Activated naive CD8-positive, alpha-beta T cell treated with anti-CD3 and anti-CD28 coated beads, Interleukin-2, amount 50 U/mL, for 24 hours (primary cell): ENCODE results near the gene OR2T5.
"Not testable (repeated sequence)": the region's sequence is repeated elsewhere in the genome, so short reads cannot be mapped to it uniquely, and the experiment has no call there.

Experiments
- ATAC-seq: fragments of 150-1000 bp; cut with Tn5 transposase; one replicate; pipeline ENCODE4 v1.10.0; 2021
- DNase-seq: peaks from one replicate; pipeline ENCODE4 v3.0.0; 2021
- H3K27ac Mint-ChIP-seq: one replicate; pipeline ENCODE4 v1.8.0; 2021; ENCODE audit warnings: mild to moderate bottlenecking, mixed read lengths
- H3K27me3 Mint-ChIP-seq: one replicate; pipeline ENCODE4 v1.8.0; 2021; ENCODE audit warnings: mixed read lengths
- H3K36me3 Mint-ChIP-seq: one replicate; pipeline ENCODE4 v1.8.0; 2021; ENCODE audit warnings: low read depth, mixed read lengths
- H3K4me1 Mint-ChIP-seq: one replicate; pipeline ENCODE4 v1.8.0; 2021; ENCODE audit warnings: mixed read lengths
- H3K4me3 Mint-ChIP-seq: one replicate; pipeline ENCODE4 v1.8.0; 2021; ENCODE audit warnings: mild to moderate bottlenecking, moderate library complexity, mixed read lengths
- H3K9me3 Mint-ChIP-seq: one replicate; pipeline ENCODE4 v1.8.0; 2021; ENCODE audit warnings: mixed read lengths

Gene OR2T5, protein sequence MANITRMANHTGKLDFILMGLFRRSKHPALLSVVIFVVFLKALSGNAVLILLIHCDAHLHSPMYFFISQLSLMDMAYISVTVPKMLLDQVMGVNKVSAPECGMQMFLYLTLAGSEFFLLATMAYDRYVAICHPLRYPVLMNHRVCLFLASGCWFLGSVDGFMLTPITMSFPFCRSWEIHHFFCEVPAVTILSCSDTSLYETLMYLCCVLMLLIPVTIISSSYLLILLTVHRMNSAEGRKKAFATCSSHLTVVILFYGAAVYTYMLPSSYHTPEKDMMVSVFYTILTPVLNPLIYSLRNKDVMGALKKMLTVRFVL

DNA sequence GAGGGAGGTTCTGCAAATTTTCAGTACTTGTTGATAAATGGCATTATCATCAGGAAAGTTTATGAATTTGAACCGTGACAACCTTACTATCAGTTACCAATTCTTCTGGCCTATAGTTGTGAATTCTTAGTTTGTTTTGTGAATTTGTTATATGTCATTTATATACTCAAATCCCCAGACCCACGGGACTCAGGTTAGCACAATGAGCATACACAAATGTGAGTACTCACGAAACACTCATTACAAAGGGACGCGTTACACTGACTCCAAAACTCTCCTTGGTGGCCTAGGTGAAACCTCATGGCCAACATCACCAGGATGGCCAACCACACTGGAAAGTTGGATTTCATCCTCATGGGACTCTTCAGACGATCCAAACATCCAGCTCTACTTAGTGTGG is at the start of gene OR2T5:
OR2T5 (plus strand) TSS at position 301 of the 400 bp plus-strand sequence; CDS start at position 301, 0 bp downstream.
- not testable (repeated sequence) for H3K9me3 Mint-ChIP-seq, H3K4me1 Mint-ChIP-seq, H3K27me3 Mint-ChIP-seq, ATAC-seq, H3K36me3 Mint-ChIP-seq, DNase-seq, H3K27ac Mint-ChIP-seq, H3K4me3 Mint-ChIP-seq

DNA sequence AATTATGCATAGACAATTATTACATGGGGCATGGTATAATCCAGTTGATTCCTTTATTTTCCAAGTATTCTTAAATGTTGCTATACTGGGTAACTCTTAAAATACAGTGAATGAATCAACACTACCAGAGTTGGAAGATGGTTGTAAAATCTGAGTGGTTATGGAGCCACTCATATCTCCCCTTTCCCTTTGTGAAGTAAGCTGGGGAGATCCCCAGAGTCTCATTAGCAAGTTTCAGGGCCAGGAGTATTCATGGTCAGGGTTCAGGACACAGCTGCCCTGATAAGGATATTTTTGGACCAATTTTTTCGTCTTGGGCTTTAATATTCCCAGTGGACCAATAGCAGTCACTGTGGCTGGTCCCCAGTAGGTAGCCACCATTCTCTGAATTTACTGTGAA is 49.7 kb upstream of the OR2T5 start:
- H3K4me1 Mint-ChIP-seq, H3K36me3 Mint-ChIP-seq, H3K27ac Mint-ChIP-seq, H3K4me3 Mint-ChIP-seq, H3K9me3 Mint-ChIP-seq, H3K27me3 Mint-ChIP-seq, ATAC-seq, DNase-seq: not testable (repeated sequence)

DNA sequence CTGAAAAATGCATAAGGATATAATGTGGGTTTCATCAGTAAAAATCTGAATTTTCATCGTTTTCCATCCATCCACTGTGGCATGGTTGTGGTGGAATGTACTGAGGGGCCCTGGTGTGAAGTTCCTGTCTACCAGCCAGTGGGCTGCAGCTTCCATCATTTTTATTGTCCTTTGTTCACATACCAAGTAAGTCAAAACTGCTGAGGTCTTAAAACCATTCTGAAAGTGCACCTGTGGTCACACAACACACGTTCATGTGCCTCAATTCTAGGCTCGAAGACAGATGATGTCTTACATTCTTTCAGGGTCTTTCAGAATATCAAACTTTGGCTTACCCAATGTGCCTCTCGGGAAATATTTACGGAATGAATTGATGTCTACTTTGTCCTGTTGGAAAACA is 49.1 kb upstream of the OR2T5 start:
- H3K4me3 Mint-ChIP-seq, H3K4me1 Mint-ChIP-seq, H3K36me3 Mint-ChIP-seq, ATAC-seq, H3K9me3 Mint-ChIP-seq, H3K27me3 Mint-ChIP-seq, H3K27ac Mint-ChIP-seq, DNase-seq: not testable (repeated sequence)

DNA sequence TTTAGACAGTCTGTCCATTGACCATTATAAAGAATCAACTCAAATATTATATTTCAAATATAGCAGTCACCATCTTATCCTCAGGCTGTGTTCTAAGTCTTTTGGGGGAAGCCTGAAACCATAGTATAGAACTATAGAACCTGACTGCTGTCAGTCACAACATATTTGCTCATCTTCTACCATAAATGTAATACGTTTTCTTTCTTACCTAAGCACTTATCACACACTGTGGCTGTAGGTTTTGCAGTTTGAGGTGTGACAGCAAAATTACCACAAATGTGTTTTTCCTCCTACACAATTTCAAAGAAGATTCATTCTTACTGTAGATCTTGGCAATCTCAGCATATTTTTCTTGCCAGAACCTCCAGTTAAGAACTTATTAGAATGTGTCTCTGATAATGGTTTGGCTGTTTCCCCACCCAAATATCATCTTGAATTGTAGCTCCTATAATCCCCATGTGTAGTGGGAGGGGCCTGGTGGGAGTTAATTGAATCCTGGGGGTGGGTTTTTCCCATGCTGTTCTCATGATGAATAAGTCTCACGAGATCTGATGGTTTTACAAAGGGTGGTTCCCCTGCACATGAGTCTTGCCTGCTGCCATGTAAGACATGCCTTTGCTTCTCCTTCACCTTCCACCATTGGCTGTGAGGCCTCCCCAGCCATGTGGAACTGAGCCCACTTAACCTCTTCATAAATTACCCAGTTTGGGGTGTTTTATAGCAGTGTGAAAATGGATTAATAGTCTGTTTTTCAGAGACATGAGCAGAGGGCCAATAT is 45.7 kb upstream of the OR2T5 start:
- H3K27ac Mint-ChIP-seq, DNase-seq, H3K27me3 Mint-ChIP-seq, H3K4me1 Mint-ChIP-seq, H3K36me3 Mint-ChIP-seq, ATAC-seq, H3K4me3 Mint-ChIP-seq: not testable (repeated sequence)
- peaks cover 11% of the 10 kb centered on the region for H3K9me3 Mint-ChIP-seq

DNA sequence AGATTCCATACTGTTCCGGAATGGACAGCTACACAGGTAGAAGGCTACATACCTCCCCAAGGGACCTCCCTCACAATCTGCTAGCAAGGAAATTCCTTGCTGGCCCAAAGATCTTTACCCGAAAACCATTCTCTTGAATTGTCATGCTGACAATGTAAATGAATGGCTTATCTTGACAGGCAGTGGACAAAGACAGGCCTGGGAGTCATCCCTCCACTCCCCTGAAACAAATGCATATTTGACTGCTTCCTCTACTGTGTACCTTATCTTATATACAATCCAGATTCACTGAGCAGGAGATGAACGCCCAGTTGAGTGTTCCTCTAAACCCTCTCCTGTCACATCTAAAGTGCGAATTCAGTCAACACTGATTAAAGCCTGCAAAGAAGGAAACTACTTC is 43.8 kb upstream of the OR2T5 start:
- not testable (repeated sequence) for H3K36me3 Mint-ChIP-seq, H3K27me3 Mint-ChIP-seq, H3K4me1 Mint-ChIP-seq, DNase-seq, H3K27ac Mint-ChIP-seq, ATAC-seq, H3K4me3 Mint-ChIP-seq
- H3K9me3 Mint-ChIP-seq, result peaks cover 11% of the 10 kb centered on the region

DNA sequence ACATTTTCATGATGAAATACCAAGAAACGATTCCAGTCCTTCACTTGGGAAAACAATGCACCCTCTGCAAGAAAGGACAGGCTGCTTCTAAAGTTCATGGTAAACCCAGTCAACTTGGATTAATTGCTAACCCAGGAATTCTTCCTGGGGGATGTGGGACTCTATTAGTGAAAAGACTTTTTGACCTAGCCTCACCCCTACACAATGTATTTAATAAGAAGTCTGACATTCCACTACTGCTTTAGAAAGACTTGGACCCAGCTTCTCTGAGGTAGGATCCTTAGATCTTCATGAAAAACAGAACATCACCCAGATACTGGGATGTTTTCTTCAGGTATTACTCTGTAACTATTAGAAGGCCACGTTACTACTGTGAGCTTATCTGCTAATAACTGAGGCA is 43.0 kb upstream of the OR2T5 start, which contains the start of gene OR2T2:
OR2T2 (plus strand) TSS at position 239 of the 400 bp plus-strand sequence. CDS start 7,161 bp downstream, outside the sequence.
- H3K27ac Mint-ChIP-seq, H3K4me1 Mint-ChIP-seq, H3K27me3 Mint-ChIP-seq, H3K36me3 Mint-ChIP-seq, DNase-seq, H3K4me3 Mint-ChIP-seq, ATAC-seq: not testable (repeated sequence)
- H3K9me3 Mint-ChIP-seq, result peaks cover 11% of the 10 kb centered on the region

DNA sequence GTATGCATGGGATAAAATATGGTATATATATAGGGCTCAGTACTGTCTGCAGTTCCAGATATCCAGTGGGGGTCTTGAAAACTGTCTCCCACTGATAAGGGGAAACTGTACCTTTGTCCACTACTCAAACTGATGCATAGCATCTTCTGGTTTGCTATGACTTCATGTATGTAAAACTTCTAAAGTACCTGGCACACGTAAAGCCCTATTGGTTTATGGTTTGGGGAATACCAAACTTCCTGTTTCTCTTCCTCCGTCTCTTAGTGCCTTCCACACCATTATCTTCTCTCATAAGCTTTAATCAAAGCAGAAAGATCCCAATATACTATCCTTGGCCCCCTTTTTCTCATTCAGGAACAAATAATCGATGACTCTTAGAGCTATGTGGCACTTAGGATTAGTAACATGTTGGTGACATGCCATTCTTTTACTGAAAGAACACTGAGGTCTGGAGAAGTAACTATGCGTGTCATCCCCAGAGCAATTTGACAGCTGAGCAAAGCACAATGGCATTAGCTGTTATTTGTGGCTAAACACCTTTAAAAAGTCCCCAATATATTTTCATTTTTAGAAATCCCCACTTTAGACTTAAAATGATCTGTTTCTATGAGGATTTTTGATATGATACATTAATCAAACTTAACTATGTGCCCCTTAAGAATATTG is 39.8 kb upstream of the OR2T5 start:
- H3K4me3 Mint-ChIP-seq, DNase-seq, H3K4me1 Mint-ChIP-seq, H3K9me3 Mint-ChIP-seq, H3K27ac Mint-ChIP-seq, ATAC-seq, H3K36me3 Mint-ChIP-seq, H3K27me3 Mint-ChIP-seq: not testable (repeated sequence)

DNA sequence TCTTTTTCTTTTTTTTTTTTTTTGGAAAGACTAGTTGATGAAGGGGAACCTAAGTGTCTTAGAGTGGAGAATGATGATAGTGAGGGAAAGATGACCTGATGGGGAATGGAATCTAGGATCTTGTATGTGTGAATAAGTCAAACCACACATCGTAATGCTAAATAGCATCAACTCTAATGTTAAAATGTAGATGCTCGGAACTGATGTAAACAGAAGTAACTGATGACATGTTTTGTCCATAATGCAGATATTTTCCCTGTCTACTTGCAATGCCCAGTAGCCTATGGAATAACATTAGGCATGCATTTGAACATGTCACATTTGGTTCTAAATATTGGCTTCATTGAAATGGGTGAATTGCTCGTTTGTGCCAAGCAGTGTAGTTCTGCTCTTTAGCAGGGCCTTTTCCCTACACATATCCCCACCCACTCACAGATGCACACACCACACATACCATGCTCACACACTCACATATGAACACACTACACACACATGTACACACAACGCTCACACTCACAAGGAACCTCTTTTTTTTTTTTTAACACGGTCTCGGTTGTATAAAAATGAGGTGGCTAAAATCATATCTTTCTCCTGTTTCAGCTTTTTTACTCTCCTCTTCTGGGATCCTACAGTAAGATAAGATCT is 38.4 kb upstream of the OR2T5 start:
- not testable (repeated sequence) for ATAC-seq, H3K4me3 Mint-ChIP-seq, DNase-seq, H3K27me3 Mint-ChIP-seq, H3K4me1 Mint-ChIP-seq, H3K36me3 Mint-ChIP-seq, H3K9me3 Mint-ChIP-seq, H3K27ac Mint-ChIP-seq

DNA sequence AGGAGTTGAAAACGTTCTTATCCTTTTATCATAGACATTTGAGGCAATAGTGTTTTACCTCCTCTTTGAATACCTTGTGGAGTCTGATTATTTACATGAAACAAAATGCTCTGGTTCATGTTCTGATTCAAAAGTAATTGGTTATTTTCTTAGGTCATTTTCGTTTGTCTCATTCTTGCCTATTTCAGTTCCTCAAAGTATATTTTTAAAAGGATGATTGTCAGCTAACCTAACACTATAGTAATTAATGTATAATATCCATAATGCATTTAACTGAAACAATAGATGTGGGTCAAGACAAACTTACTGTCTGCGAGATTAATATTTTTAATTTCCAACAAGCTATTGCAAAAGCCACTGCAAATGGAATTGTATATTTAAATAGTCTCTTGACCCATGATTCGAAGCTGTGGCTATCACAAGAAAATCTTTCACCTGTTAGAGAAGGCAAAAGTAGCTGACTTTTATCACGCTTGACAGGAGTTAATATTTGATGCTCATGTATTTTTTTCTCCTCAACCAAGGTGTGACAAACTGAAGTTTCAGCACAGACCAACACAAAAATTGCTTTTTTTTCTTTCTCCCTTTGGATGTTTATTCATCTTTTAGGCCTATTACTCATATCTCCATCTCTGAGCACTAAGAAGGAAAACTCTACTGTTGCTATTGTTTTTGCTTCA is 37.8 kb upstream of the OR2T5 start:
- not testable (repeated sequence) for H3K27ac Mint-ChIP-seq, H3K27me3 Mint-ChIP-seq, H3K9me3 Mint-ChIP-seq, H3K4me3 Mint-ChIP-seq, H3K4me1 Mint-ChIP-seq, ATAC-seq, DNase-seq, H3K36me3 Mint-ChIP-seq

DNA sequence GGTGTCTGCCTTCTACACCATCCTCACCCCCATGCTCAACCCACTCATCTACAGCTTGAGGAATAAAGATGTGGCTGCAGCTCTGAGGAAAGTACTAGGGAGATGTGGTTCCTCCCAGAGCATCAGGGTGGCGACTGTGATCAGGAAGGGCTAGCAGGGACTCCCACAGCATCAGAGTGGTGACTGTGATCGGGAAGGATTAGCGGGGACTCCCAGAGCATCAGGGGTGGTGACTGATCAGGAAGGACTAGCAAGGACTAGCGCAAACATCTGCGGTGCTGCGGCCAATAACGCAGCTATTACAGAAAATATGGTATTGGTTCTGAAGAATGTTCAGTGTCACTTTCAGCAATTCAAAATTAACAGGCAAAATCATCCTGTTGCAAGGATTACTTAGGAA is 34.8 kb upstream of the OR2T5 start:
- H3K4me1 Mint-ChIP-seq, H3K27me3 Mint-ChIP-seq, H3K4me3 Mint-ChIP-seq, H3K27ac Mint-ChIP-seq, ATAC-seq, H3K36me3 Mint-ChIP-seq, H3K9me3 Mint-ChIP-seq, DNase-seq: not testable (repeated sequence)

DNA sequence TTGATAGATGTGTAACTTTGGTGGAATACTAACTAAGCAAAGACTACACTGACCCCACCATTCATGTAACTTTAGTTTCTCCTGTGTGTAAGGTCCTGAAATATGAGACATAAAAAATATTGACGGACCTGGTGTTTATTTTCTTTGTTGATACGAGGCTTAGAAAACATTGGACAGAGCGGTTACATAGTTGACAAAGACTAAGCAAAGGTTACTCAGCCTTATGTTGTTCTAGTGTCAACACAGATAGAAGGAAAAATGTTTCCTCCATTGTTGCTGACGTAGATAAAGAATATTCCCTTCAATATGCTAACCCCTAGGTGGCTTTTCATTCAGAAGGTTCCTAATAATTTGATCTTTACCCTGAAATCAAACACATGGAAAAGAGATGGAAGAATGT is 33.3 kb upstream of the OR2T5 start:
- H3K27me3 Mint-ChIP-seq, H3K4me1 Mint-ChIP-seq, DNase-seq, H3K36me3 Mint-ChIP-seq, H3K4me3 Mint-ChIP-seq, H3K27ac Mint-ChIP-seq, ATAC-seq, H3K9me3 Mint-ChIP-seq: not testable (repeated sequence)

DNA sequence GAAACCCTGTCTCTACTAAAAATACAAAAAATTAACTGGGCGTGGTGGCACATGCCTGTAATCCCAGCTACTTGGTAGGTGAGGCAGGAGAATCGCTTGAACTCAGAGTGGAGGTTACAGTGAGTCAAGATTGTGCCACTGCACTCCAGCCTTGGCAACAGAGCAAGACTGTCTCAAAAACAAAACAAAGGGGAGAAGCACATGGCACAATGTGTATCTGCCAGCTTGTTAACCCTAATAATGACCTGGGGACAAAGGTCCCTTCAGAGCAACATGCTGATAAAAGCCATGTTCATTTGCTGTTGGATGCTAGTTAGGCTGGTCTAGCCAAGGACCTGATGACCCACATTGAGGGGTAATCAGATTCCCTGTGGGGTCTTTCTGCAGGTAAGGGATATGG is 31.8 kb upstream of the OR2T5 start:
- not testable (repeated sequence) for H3K9me3 Mint-ChIP-seq, H3K27ac Mint-ChIP-seq, H3K27me3 Mint-ChIP-seq, H3K4me3 Mint-ChIP-seq, H3K4me1 Mint-ChIP-seq, H3K36me3 Mint-ChIP-seq, ATAC-seq, DNase-seq

DNA sequence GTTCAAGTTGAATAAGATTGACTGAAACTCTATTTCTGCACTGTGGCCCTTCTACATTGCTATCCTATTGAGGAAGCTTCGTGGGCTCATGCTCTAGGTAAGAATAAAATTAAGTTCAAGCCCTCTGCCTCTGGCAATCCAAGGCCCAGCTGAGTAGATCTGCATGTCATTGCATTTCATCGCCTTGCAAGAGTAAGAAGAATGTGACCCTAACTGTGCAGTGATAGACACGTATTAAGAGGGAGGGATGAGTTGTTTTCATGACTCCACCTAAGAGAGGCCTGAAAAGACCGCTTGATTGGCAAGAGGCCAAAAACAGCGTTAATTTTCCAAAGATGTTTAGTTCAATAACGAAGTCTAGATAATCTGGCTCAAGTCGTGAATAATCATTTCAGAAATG is 29.3 kb upstream of the OR2T5 start:
- H3K4me1 Mint-ChIP-seq, H3K4me3 Mint-ChIP-seq, H3K36me3 Mint-ChIP-seq, ATAC-seq, H3K9me3 Mint-ChIP-seq, H3K27me3 Mint-ChIP-seq, H3K27ac Mint-ChIP-seq, DNase-seq: not testable (repeated sequence)

DNA sequence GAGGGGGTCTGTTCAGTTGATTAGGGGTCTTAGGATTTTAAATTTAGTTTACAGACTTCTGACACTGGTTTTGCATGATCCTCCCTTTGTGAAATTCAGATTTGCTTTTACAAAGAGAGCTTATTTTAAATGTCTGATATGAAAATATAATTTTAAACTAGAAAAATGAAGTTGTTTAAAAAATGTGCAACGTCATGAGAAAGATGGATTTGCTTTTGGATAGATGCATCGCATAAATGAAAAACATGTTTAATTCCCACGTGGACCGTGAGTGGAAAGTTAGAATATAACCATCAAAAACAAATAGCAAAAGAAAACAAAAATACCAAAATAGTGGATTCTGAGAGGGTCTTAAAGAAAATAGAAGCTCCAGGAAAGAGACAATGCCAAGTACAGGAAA is 17.2 kb upstream of the OR2T5 start:
- H3K4me3 Mint-ChIP-seq, result no peak overlapping the region
- peaks cover 16% of the 10 kb centered on the region for H3K9me3 Mint-ChIP-seq
- H3K27ac Mint-ChIP-seq, result no peak overlapping the region
- no peak for DNase-seq
- H3K4me1 Mint-ChIP-seq, result no peaks in the 10 kb centered on the region
- no peak for ATAC-seq
- H3K36me3 Mint-ChIP-seq, result peaks cover 6% of the 10 kb centered on the region
- H3K27me3 Mint-ChIP-seq, result no peaks in the 10 kb centered on the region
